Measurements from ENCODE around the gene DUSP22.
"Not testable (repeated sequence)": the region's sequence is repeated elsewhere in the genome, so short reads cannot be mapped to it uniquely, and the experiment has no call there.

The DUSP22 gene

GRCh38 chr6:376827-377640, 84.7 kb downstream of the DUSP22 start:
- in situ Hi-C loops (cut with HindIII; ENCODE audit: low sequenced_read_pairs): no loop called here

GRCh38 chr6:377641-378020, 85.3 kb downstream of the DUSP22 start:
- in situ Hi-C loops (cut with HindIII; ENCODE audit: low sequenced_read_pairs): not testable (repeated sequence)

GRCh38 chr6:378090-378957, 86.0 kb downstream of the DUSP22 start:
- in situ Hi-C loops (cut with HindIII; ENCODE audit: low sequenced_read_pairs): no loop called here

GRCh38 chr6:378958-379409, 86.7 kb downstream of the DUSP22 start:
- in situ Hi-C loops (cut with HindIII; ENCODE audit: low sequenced_read_pairs): no loop called here

DNA sequence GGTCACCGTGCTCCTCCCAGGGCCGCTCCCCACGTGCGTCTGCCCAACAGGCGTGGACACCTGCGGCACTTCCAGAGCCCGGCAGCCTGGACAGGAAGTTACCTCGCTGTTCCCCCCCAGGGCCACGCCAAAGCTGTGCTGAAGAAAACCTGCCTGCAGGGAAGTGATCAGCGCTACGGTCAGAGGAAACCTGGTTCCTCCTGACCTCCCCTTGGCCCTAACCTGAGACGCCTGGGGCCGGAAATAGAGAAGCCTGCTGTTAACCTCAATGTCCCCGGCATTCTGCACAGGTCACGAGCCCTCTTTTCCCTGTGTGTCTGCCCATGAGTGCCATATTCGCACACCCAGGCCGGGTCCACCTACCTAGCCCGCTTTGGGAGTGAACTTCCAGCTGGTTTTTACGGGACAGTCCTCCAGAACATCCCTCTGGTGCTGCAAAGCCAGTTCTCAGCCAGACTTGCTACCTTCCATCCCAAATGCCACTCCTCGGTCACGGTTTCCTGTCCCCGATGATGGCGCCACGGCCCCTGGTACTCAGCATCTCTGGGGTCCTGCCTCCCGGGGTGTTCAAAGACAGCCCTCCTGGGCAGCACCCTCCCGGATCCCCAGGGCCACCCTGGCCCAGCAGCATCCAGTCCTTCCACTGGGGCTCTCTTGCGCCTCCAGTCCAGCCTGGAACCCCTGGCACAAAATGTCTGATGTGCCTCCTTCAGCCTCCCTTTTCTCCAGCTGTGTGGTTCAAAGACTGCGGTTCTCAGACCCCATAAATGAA, 87.3 kb downstream of the DUSP22 start:
- in situ Hi-C loops (cut with HindIII; ENCODE audit: low sequenced_read_pairs): no loop called here

DNA sequence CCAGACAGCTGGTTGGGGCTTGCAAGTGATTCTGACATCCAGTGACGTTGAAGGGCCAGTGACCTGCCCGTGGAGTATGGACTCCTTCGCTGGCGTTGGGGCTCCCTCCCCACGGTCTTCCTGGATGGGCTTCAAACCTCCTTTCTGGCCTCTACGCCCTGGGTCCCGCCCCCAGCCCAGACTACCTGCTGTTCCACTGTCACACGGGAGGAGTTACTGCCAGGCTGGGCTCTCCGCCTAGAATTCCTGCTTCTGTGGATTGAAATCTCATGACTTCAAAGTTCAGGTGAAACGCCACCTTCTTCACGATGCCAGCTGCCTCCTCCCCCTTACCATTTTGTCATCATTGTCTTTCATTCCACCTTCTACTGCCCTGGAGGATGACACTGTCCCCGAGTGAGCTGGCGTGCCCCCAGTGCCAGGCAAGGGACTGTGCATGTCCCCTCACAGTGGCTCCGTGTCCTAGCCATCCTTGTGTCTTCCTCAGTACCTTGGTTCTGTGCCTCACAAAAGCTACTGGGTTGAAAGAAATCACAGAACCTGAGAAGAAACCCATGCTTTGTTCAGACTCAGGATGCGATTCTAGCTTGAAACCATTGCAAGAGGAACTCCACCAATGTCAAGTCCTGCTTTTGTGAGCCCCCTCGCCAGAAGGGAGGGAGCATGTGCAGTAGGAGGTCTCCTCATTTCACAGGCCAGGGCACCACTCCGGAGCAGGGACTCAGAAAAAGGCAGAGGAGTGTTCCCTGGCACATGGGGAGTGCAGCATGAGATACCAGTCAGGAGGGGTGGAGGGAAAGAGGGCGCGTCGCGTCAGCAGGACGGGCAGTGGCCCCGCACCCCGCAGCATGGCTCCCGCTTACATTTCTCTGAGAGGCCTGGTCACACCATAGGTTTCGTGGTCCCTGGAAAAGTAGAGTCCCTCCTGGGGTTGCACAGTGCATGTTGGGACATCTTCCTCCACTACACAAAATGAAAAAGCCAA, 88.2 kb downstream of the DUSP22 start:
- in situ Hi-C loops (cut with HindIII; ENCODE audit: low sequenced_read_pairs): no loop called here

DNA sequence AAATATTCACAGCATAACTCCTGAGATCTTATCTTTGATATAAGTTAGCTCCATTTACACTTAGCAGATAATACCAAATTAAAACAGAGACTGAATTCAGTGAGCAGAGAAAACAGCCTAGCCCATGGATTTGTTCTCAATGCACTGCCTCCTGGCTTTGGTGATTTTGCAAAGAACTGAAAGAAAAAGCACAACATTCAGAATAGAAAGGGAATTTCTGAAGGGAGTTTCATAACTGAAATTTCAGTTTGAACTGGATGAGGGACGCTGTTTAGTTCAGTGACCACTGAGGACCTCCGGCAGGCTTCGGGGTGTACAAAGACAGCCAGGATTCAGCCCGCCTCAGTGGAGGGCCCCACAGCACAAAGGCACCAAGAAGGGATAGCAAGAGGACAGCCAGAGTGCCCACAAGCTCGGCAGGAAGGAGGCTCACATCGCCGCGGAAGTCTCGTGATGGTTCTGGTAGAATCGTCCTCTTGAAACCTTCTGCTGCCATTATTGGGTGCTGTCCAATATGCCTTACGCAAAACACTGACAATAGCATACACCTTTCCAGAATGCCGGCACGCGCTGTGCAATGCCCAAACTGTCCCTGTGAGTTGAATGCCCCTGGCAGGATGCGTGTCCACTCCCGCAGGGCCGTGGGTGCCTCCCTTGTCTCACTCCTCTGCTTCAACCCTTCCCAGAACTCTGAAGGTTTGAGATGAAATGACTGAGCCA, 89.6 kb downstream of the DUSP22 start:
- in situ Hi-C loops (cut with HindIII; ENCODE audit: low sequenced_read_pairs): no loop called here

DNA sequence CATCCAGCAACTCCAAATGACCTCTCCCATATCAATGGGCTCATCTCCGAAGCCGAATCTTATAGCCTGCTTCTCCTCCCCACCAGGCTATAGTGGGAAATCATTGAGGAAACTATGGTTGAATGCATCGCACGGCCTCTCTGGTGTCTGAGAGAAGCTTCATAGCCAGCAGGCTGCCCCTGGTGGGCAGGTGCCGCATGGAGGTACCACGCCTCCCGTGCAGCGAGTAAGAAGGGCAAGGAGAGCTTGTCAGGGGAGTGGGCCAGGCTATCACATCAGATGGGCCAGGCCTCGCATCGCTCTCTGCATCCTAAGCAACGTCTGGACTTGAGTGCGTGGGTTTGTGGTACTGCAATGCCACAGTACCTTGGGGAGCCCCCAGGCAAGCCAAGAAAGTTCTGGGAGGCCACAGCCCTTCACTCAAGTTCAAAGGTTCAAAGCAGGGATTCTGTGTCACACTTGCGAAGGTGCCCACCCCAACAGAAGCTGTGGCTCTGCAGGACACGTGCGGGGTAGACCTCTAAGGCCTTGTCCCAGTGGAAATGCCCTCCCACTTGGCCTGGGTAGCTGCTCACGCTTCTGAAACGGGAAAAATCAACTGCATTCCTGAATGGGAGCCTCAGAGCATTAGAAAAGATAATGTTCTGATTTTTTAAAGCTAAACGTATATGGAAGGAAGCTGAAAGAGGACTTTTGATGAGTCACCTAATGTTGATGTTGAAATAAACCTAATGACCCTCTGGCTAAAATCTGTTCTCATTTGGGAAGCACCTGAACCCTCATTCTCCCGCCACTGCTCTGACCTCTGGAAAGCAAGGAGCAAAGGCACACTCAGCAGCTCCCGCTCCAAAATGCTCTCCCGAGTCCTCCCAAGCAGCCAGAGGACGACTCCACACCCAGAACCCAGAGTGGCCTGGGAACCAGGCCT, 90.9 kb downstream of the DUSP22 start:
- in situ Hi-C loops (cut with HindIII; ENCODE audit: low sequenced_read_pairs): no loop called here

DNA sequence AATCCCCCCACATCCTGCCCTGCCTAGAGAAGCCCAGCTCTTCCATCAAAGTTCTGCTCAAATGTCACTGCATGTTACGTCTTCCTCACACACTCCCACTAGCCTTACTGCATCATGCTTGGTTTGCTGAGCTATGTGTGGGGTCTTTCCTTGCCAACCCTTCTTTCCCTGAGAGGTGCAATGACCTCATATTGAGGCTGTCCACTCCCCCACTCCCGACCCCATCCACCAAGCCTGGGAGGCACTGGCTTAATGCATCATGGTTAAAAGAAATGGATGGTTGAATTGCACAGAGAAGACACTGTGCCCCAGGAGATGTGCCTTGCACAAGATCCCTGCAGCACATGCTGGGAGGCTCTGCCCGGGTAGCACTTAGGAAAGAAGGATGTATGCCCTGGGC, 91.6 kb downstream of the DUSP22 start:
- in situ Hi-C loops (cut with HindIII; ENCODE audit: low sequenced_read_pairs): no loop called here

GRCh38 chr6:384898-385297, 92.6 kb downstream of the DUSP22 start:
- in situ Hi-C loops (cut with HindIII; ENCODE audit: low sequenced_read_pairs): no loop called here

DNA sequence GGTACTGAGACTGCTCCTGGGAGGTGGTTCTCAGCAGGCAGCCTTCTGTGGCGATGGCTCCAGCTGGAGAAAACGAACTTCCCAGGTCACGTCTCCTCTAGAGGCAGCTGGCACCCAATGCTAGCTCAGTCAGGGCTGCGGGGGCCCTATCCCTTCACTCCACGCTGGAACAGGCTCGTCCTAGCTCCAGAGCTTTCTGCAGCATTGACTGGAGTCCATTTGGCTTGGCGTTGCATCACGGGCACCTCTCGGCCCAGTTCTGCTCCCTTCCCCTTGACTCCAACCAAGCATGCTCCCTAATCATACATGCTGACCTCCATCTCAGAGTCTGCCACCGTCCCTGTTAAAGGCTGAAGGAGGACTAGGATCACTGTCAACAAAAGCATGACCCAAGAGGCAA, 93.3 kb downstream of the DUSP22 start:
- in situ Hi-C loops (cut with HindIII; ENCODE audit: low sequenced_read_pairs): no loop called here

DNA sequence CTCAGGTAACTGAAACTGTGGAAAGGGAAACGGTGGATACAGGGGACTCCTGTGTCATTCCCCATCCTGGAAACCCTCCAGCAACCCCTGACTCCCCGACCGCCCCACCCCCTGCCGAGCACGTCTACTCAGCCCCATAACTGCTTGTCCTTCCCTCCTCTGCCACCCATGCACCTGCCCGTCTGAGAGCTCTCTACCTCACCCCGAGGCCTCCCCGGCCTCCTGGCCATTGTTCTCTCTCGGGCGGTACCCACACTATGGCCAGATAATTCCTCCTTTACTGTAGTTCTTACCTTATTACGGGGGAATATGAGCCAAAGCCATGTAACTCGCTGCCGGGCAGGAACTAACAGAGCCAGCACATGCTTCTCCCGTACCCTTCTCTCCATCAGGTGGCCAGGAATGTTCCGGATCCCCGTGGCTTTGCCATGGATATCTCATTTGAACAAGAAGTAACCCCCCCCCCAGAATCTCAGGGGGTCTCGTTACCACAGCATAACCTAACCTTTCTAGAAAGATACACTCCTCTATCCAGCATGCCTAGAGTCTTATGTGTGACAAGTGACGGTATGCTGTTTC, 94.5 kb downstream of the DUSP22 start:
- in situ Hi-C loops (cut with HindIII; ENCODE audit: low sequenced_read_pairs): no loop called here

GRCh38 chr6:387293-387741, 95.0 kb downstream of the DUSP22 start:
- in situ Hi-C loops (cut with HindIII; ENCODE audit: low sequenced_read_pairs): no loop called here

- in situ Hi-C loops (cut with HindIII; ENCODE audit: low sequenced_read_pairs): no loop called here
These were observed 96.1 kb downstream of the DUSP22 start for GRCh38 chr6:388202-388903.

DNA sequence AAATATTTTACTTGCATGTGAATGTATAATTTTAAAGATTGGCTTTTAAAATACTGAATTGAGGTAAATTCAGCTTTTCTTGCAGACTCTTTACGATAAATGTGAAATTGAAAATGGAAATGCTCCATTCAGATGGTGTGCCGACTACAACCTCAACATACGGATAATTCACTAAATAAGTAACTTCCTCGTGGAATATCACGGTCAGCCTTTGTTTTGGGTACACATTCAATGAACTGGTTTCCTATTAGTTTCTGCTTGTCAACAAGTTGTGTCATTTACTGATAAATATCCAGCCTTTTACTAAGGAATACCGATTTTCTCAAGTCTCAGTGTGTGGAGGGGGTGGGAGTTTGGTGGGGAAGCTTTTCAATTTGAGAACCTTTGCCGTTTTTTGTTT, 96.9 kb downstream of the DUSP22 start:
- in situ Hi-C loops (cut with HindIII; ENCODE audit: low sequenced_read_pairs): no loop called here

DNA sequence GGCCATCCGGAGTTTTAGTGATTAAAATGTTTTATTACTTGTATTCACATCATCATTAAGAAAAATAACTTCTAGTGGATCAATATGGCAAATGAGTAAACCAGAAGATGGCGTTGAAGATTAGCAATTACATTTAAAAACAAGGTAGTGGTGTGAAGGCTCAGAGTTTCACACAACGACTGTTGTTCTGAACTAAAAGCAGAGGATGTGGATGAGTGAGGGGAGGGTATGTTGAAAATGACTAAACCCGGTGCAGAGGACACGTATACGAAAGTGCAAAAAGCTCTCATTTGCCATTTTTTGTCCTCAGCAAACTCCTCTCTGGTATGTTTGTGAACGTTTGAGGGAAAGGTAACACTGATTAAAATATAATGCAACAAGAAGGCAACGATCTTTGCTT, 97.3 kb downstream of the DUSP22 start:
- in situ Hi-C loops (cut with HindIII; ENCODE audit: low sequenced_read_pairs): no loop called here

DNA sequence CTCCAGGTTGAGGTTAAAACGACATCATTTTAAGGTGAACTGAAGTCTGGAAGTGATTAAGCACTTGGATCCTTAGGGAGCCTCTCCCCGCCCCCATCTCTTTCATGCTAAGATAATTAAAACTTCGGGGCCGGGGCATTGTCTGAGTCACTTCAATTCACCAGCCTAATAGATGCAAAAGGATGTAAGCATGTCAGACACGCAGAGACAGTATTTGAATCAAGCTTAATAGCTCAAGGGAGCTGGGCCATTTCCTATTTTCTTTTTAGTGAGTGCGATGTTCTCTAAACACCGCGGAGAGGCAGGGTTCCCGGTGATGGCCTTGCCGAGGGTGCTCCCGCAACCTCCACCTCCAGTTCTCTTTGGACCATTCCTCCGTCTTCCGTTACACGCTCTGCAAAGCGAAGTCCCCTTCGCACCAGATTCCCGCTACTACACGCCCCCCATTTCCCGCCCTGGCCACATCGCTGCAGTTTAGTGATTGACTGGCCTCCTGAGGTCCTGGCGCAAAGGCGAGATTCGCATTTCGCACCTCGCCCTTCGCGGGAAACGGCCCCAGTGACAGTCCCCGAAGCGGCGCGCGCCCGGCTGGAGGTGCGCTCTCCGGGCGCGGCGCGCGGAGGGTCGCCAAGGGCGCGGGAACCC, 98.7 kb downstream of the DUSP22 start:
- in situ Hi-C loops (cut with HindIII; ENCODE audit: low sequenced_read_pairs): no loop called here
